ENCODE data around the gene ODC1.

Gene ODC1

GRCh38 chr2:10415048-10415447 is 33.1 kb downstream of the ODC1 start:
- no peak for DNase-seq (ENCODE audit: low read depth in 2 of 2)

GRCh38 chr2:10414591-10414990 is 33.5 kb downstream of the ODC1 start:
- no peak for DNase-seq (ENCODE audit: low read depth in 2 of 2)

- DNase-seq (ENCODE audit: low read depth in 2 of 2) = no peak
Measured at GRCh38 chr2:10413991-10414451, 34.1 kb downstream of the ODC1 start.

- DNase-seq (ENCODE audit: low read depth in 2 of 2) = no peak
Measured at GRCh38 chr2:10413503-10413902, 34.6 kb downstream of the ODC1 start.

- DNase-seq (ENCODE audit: low read depth in 2 of 2) = peak in 1 of 2 donors; percentile 26
Measured at GRCh38 chr2:10412380-10412779, 35.7 kb downstream of the ODC1 start.

GRCh38 chr2:10411557-10411956 is 36.6 kb downstream of the ODC1 start:
- DNase-seq (ENCODE audit: low read depth in 2 of 2) = no peak

GRCh38 chr2:10410823-10411437 is 37.2 kb downstream of the ODC1 start:
- no peak for DNase-seq (ENCODE audit: low read depth in 2 of 2)

GRCh38 chr2:10410001-10410822 is 37.9 kb downstream of the ODC1 start:
- DNase-seq (ENCODE audit: low read depth in 2 of 2) = no peak

GRCh38 chr2:10408649-10409579 is 39.2 kb downstream of the ODC1 start:
- peak; percentile 70 to 73 for DNase-seq (ENCODE audit: low read depth in 2 of 2)

- peak; percentile 47 to 57 for DNase-seq (ENCODE audit: low read depth in 2 of 2)
Measured at GRCh38 chr2:10407841-10408648, 40.1 kb downstream of the ODC1 start.

GRCh38 chr2:10407432-10407831 is 40.7 kb downstream of the ODC1 start:
- DNase-seq (ENCODE audit: low read depth in 2 of 2) = no peak

- no peak for DNase-seq (ENCODE audit: low read depth in 2 of 2)
Measured at GRCh38 chr2:10406491-10407188, 41.5 kb downstream of the ODC1 start.

- DNase-seq (ENCODE audit: low read depth in 2 of 2) = no peak
Measured at GRCh38 chr2:10406016-10406415, 42.1 kb downstream of the ODC1 start.

GRCh38 chr2:10405448-10405847 is 42.7 kb downstream of the ODC1 start:
- no peak for DNase-seq (ENCODE audit: low read depth in 2 of 2)

GRCh38 chr2:10404324-10405143 is 43.6 kb downstream of the ODC1 start:
- DNase-seq (ENCODE audit: low read depth in 2 of 2) = no peak

- no peak for DNase-seq (ENCODE audit: low read depth in 2 of 2)
Measured at GRCh38 chr2:10402653-10403215, 45.4 kb downstream of the ODC1 start.

- DNase-seq (ENCODE audit: low read depth in 2 of 2) = no peak
Measured at GRCh38 chr2:10402062-10402585, 46.0 kb downstream of the ODC1 start.

GRCh38 chr2:10400978-10401951 is 46.9 kb downstream of the ODC1 start:
- DNase-seq (ENCODE audit: low read depth in 2 of 2) = no peak

Measured in stimulated activated CD8-positive, alpha-beta memory T cell treated with anti-CD3 and anti-CD28 coated beads, Interleukin-2, amount 100 ng/mL, for 48 hours (primary cell).